Measurements from ENCODE around the gene RHOT1.

The RHOT1 gene

GRCh38 chr17:32269377-32269776 is 127.1 kb downstream of the RHOT1 start:
- DNase-seq (ENCODE audit: low read depth), result no peak

DNA sequence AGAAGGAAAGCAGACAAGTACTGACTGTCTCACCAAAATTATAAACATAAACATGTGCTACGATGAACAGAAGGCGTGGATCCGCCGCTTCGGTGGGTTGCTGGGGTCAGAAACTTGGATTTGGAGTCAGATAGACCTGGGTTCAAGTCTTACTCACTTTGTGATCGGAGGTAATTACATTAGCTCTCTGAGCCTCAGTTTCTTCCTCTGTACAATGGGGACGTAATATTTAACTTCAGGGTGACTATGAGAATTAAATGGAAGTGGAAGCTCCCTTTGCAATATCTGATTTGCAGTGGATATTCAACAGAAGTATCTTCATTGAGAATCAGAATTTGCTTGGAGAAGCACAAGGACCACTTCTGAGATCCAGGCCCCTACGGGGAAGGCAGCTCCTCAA is 129.5 kb downstream of the RHOT1 start:
- no peak for DNase-seq (ENCODE audit: low read depth)

- no peak for DNase-seq (ENCODE audit: low read depth)
Observed at GRCh38 chr17:32274101-32274500, 131.8 kb downstream of the RHOT1 start.

GRCh38 chr17:32274643-32275042 is 132.3 kb downstream of the RHOT1 start:
- no peak for DNase-seq (ENCODE audit: low read depth)
